ENCODE results near the gene PROK1. TPM values are rescaled to one million over a fixed set of nuclear protein-coding genes. Genes with fewer than 3 reads are reported as not detected.

The PROK1 gene
- total RNA-seq, 4 donors from 2014 or later: 0.38 to 2.8 (median 1.6) TPM

DNA sequence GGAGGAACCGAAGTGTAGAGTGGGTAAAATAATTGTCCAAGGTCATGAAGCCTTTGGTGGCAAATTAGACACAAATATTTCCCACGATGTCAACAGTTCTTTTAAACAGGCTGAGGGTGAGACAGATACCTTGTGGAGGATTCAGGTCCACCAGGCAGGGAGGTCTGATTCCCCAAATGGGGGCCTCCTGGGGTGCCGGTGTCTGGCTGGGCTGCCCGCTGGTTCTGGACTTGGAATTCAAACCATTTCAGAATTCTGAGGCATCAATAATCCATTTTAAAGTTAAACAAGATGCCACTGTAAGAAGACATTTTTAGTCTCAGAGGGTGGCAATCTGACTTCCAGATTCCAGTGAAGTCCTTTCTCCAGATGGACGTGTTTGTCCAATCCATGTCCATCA is 52.5 kb downstream of the PROK1 start:
- Histone ChIP-seq H3K4me3 (no peak overlapping the region), H3K27ac (no peak overlapping the region), H3K36me3 (no peaks in the 10 kb centered on the region), H3K27me3 (no peaks in the 10 kb centered on the region), H3K4me1 (no peaks in the 10 kb centered on the region), H3K9me3 (no peaks in the 10 kb centered on the region)
- ATAC-seq (no peak), DNase-seq (no peak)
- TF ChIP-seq, protein P1, sequence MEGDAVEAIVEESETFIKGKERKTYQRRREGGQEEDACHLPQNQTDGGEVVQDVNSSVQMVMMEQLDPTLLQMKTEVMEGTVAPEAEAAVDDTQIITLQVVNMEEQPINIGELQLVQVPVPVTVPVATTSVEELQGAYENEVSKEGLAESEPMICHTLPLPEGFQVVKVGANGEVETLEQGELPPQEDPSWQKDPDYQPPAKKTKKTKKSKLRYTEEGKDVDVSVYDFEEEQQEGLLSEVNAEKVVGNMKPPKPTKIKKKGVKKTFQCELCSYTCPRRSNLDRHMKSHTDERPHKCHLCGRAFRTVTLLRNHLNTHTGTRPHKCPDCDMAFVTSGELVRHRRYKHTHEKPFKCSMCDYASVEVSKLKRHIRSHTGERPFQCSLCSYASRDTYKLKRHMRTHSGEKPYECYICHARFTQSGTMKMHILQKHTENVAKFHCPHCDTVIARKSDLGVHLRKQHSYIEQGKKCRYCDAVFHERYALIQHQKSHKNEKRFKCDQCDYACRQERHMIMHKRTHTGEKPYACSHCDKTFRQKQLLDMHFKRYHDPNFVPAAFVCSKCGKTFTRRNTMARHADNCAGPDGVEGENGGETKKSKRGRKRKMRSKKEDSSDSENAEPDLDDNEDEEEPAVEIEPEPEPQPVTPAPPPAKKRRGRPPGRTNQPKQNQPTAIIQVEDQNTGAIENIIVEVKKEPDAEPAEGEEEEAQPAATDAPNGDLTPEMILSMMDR (IDR thresholded peaks at IDR 0.05 in 4 of 5, conservative IDR thresholded peaks at IDR 0.05 in 1 of 5): no peak
- TF ChIP-seq POLR2A (IDR thresholded peaks at IDR 0.05): no peak
- in situ Hi-C loops (cut with MboI; ENCODE audit: low sequenced_read_pairs in 4 of 4) (no loop called here), intact Hi-C loops (cut with DNase I; ENCODE audit: low total_unique reads) (no loop called here)

DNA sequence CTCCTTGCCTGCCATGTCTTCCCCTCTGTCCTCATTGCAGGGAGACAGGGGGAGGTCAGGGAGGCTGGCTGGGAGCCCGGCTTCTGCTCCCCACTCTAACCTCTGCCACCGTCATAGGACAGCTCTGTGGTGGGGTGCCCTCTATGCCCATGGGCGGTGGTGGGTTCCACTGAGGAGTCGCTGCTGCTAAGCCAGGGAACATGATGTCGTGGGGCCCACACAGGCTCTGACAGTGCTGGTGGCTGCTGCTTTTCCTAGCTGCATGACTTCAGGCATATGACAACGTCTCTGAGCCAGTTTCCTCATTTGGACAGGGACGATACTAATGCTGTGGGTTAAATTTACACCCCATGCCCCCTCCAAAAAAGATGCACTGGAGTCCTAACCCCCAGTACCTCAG is 53.3 kb downstream of the PROK1 start:
- intact Hi-C loops (cut with DNase I; ENCODE audit: low total_unique reads) (no loop called here), in situ Hi-C loops (cut with MboI; ENCODE audit: low sequenced_read_pairs in 4 of 4) (no loop called here)
- H3K27me3 ChIP-seq: no peaks in the 10 kb centered on the region
- H3K4me3 ChIP-seq: no peak overlapping the region
- no peaks in the 10 kb centered on the region for H3K9me3 ChIP-seq
- ATAC-seq (no peak), DNase-seq (no peak)
- no peaks in the 10 kb centered on the region for H3K4me1 ChIP-seq
- TF ChIP-seq, protein P1 (IDR thresholded peaks at IDR 0.05 in 4 of 5, conservative IDR thresholded peaks at IDR 0.05 in 1 of 5): no peak
- TF ChIP-seq POLR2A (IDR thresholded peaks at IDR 0.05): no peak
- H3K36me3 ChIP-seq: no peaks in the 10 kb centered on the region
- no peak overlapping the region for H3K27ac ChIP-seq

DNA sequence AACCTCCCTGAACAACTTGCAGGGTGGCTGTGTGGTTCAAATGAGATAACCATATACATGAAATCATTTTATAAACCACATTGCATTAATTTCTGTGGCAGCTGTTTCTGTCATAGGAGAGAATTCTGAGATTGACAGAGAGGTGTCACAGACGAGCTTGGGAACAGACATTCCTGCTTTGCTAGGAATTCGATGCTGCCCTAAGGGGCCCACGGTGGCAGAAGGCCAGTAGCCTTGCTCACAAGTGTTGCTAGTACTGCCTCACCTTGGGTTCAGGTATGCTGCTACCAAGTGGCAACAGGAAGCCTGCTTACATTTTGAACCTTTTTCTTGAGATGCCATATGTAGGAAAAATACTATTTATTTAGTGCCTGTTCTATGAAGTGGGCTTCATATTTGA is 54.6 kb downstream of the PROK1 start:
- Histone ChIP-seq H3K4me1 (no peaks in the 10 kb centered on the region), H3K36me3 (no peaks in the 10 kb centered on the region), H3K27me3 (no peaks in the 10 kb centered on the region), H3K27ac (no peak overlapping the region), H3K4me3 (no peak overlapping the region), H3K9me3 (no peaks in the 10 kb centered on the region)
- intact Hi-C loops (cut with DNase I; ENCODE audit: low total_unique reads) (no loop called here), in situ Hi-C loops (cut with MboI; ENCODE audit: low sequenced_read_pairs in 4 of 4) (no loop called here)
- no peak for DNase-seq
- ATAC-seq: no peak
- TF ChIP-seq, protein P1 (IDR thresholded peaks at IDR 0.05 in 4 of 5, conservative IDR thresholded peaks at IDR 0.05 in 1 of 5): no peak
- TF ChIP-seq POLR2A (IDR thresholded peaks at IDR 0.05): no peak

DNA sequence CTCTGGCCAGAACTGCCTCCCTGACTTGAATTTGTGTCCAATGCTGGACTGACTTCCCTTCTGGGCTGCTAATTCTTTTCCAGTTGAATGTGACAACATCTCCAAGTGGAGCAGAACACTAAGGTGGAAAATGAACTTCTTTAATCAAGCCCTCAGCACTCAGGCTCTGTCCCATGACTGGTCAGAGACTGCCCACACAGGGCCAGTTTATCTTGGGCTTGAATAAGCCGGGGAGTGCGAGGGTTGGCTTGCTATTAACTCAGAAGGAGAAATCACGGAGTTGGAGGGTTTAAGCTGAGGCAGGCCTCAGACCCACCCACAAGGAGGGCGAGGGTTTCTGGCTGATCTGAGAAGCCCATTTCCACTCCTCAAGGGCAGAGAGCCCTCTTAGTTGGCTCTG is 55.6 kb downstream of the PROK1 start:
- in situ Hi-C loops (cut with MboI; ENCODE audit: low sequenced_read_pairs in 4 of 4): no loop called here
- H3K27ac ChIP-seq: no peak overlapping the region
- H3K9me3 ChIP-seq: no peaks in the 10 kb centered on the region
- ATAC-seq (no peak), DNase-seq (no peak)
- H3K36me3 ChIP-seq: no peaks in the 10 kb centered on the region
- H3K4me1 ChIP-seq: no peaks in the 10 kb centered on the region
- intact Hi-C loops (cut with DNase I; ENCODE audit: low total_unique reads): no loop called here
- H3K4me3 ChIP-seq: no peak overlapping the region
- no peaks in the 10 kb centered on the region for H3K27me3 ChIP-seq
- TF ChIP-seq, protein P1 (IDR thresholded peaks at IDR 0.05 in 4 of 5, conservative IDR thresholded peaks at IDR 0.05 in 1 of 5): no peak
- no peak for TF ChIP-seq POLR2A (IDR thresholded peaks at IDR 0.05)

Other genes with a start within 250 kb of the PROK1 start
- 1 to 10 TPM; 3.1 to 9.1 (median 4.1) TPM for gene KCNC4, start 240.8 kb upstream of the PROK1 start, total RNA-seq
- gene RBM15, start 111.8 kb upstream of the PROK1 start, total RNA-seq: 10 to 100 TPM; 27.8 to 44.9 (median 30.2) TPM
- gene SLC16A4, start 60.1 kb upstream of the PROK1 start, total RNA-seq: 1 to 10 TPM; 1.2 to 3.5 (median 2.9) TPM
- 100 to 1,000 TPM; 116 to 203 (median 153) TPM for gene LAMTOR5, start 43.5 kb upstream of the PROK1 start, total RNA-seq
- gene KCNA10, start 68.0 kb downstream of the PROK1 start, total RNA-seq: not detected
- 1 to 10 TPM in 2 of 4 donors, under 1 TPM in 2; 0.31 to 2.9 (median 1.0) TPM for gene KCNA2, start 155.2 kb downstream of the PROK1 start, total RNA-seq
- under 1 TPM in 2 of 4 donors, not detected in 2; 0.18 to 0.20 TPM for gene KCNA3, start 223.8 kb downstream of the PROK1 start, total RNA-seq

Measured in gastrocnemius medialis (tissue), 4 donors.